SK-N-SH (cell line): ENCODE data around the gene SMG1. TPM values are rescaled to one million over a fixed set of nuclear protein-coding genes. Genes with fewer than 3 reads are reported as not detected.

Source experiments
- CTCF ChIA-PET: fragments of 300-600, 350-600 bp; formaldehyde crosslinking; extraction: SDS; loops from one replicate; lab custom pipeline; 2021; lab: Yijun Ruan, JAX
- POLR2A ChIA-PET: fragments of 350-600 bp; sonication (Branson Sonifier 250); formaldehyde crosslinking; extraction: SDS; loops from one replicate; lab custom pipeline; 2020; ENCODE audit warnings: antibody characterized with exemption, inconsistent platforms; lab: Yijun Ruan, JAX
- DNase-seq: peaks from one replicate; pipeline ENCODE4 v3.0.0; 2012
- H2AFZ ChIP-seq: fragments of 200-600 bp; sonication (generic); 2 replicates; pipeline ENCODE4 v1.8.1; 2016; ENCODE audit warnings: antibody characterized with exemption, mild to moderate bottlenecking, low read depth
- H3F3A ChIP-seq: fragments of 200-600 bp; sonication (generic); replicated peaks from 2 replicates; pipeline ENCODE3; 2016; ENCODE audit warnings: antibody characterized with exemption, mild to moderate bottlenecking; ENCODE audit not compliant: insufficient read depth
- H3K27ac ChIP-seq, 2 experiments: fragments of 200-500 bp in 1 of 2; fragments of 200-600 bp in 1 of 2; sonication (Bioruptor generic) in 1 of 2; sonication (generic), shearing (Covaris generic) in 1 of 2; 2 replicates each; pipeline versions ENCODE4 v1.5.1 to v1.6.1; 2014 to 2016; ENCODE audit warnings: low read depth in 2 of 2, inconsistent platforms in 1 of 2, low read length in 1 of 2, mild to moderate bottlenecking in 1 of 2, mixed read lengths in 1 of 2
- H3K27me3 ChIP-seq: fragments of 200-600 bp; sonication (generic), shearing (Covaris generic); 2 replicates; pipeline ENCODE4 v1.6.1; 2016; ENCODE audit warnings: mixed run types; ENCODE audit not compliant: insufficient read depth
- H3K36me3 ChIP-seq, 2 experiments: fragments of 200-500 bp in 1 of 2; fragments of 200-600 bp in 1 of 2; sonication (Bioruptor generic) in 1 of 2; sonication (generic) in 1 of 2; replicated peaks in 1 of 2; 2 replicates each; pipeline versions ENCODE3 to v1.5.1; 2014 to 2016; ENCODE audit warnings: low read length in 1 of 2, mild to moderate bottlenecking in 1 of 2; ENCODE audit not compliant: insufficient read depth in 2 of 2, control insufficient read depth in 1 of 2
- H3K4me1 ChIP-seq, 2 experiments: fragments of 200-500 bp in 1 of 2; fragments of 200-600 bp in 1 of 2; sonication (Bioruptor generic) in 1 of 2; sonication (generic), shearing (Covaris generic) in 1 of 2; 2 replicates each; pipeline versions ENCODE4 v1.5.1 to v1.6.1; 2014 to 2016; ENCODE audit warnings: low read depth in 1 of 2, low read length in 1 of 2, mixed run types in 1 of 2; ENCODE audit not compliant: insufficient read depth in 2 of 2, control insufficient read depth in 1 of 2
- H3K4me2 ChIP-seq: fragments of 200-600 bp; sonication (generic), shearing (Covaris generic); 2 replicates; pipeline ENCODE4 v1.6.1; 2017; ENCODE audit warnings: mixed run types
- H3K4me3 ChIP-seq, 2 experiments: fragments of 200-500 bp in 1 of 2; fragments of 200-600 bp in 1 of 2; sonication (Bioruptor generic) in 1 of 2; sonication (generic), shearing (Covaris generic) in 1 of 2; 2 replicates each; pipeline versions ENCODE4 v1.5.1 to v1.8.1; 2014 to 2016; ENCODE audit warnings: low read depth in 2 of 2, inconsistent platforms in 1 of 2, low read length in 1 of 2, mild to moderate bottlenecking in 1 of 2, mixed read lengths in 1 of 2, moderate library complexity in 1 of 2
- H3K79me2 ChIP-seq: fragments of 200-600 bp; sonication (generic); 2 replicates; pipeline ENCODE4 v1.8.1; 2017; ENCODE audit warnings: mild to moderate bottlenecking; ENCODE audit not compliant: insufficient read depth
- H3K9ac ChIP-seq: fragments of 200-600 bp; sonication (generic); 2 replicates; pipeline ENCODE4 v1.6.1; 2017; ENCODE audit warnings: mixed run types
- H3K9me2 ChIP-seq: fragments of 200-600 bp; sonication (generic); 2 replicates; pipeline ENCODE4 v1.6.1; 2017; ENCODE audit warnings: mixed run types
- H3K9me3 ChIP-seq: fragments of 200-600 bp; sonication (generic); 2 replicates; pipeline ENCODE4 v1.6.1; 2017; ENCODE audit warnings: mixed run types, mild to moderate bottlenecking, moderate library complexity
- H4K20me1 ChIP-seq: fragments of 200-600 bp; sonication (generic); 2 replicates; pipeline ENCODE4 v1.6.1; 2017; ENCODE audit warnings: mild to moderate bottlenecking, mixed run types; ENCODE audit not compliant: insufficient read depth
- CHD2 ChIP-seq: fragments of 150-350 bp; IDR thresholded peaks from 2 replicates; pipeline ENCODE4 v1.6.1; 2018; ENCODE audit warnings: low read length; ENCODE audit not compliant: partially characterized antibody
- ELF1 ChIP-seq: IDR thresholded peaks from 2 replicates; pipeline ENCODE4 v1.4.0; 2012
- EP300 ChIP-seq, 2 experiments: IDR thresholded peaks; 2 replicates each; pipeline versions ENCODE4 v1.4.0 to v1.6.1; 2012; ENCODE audit warnings: borderline replicate concordance in 1 of 2, low read depth in 1 of 2, low read length in 1 of 2
- EZH2phosphoT487 ChIP-seq: fragments of 200-600 bp; sonication (generic); IDR thresholded peaks from 2 replicates; pipeline ENCODE4 v1.6.1; 2017; ENCODE audit warnings: low read depth, mixed run types, mild to moderate bottlenecking, antibody characterized with exemption, moderate library complexity, borderline replicate concordance
- FOSL2 ChIP-seq: IDR thresholded peaks from 2 replicates; pipeline ENCODE4 v1.4.0; 2012; ENCODE audit warnings: low read depth, mild to moderate bottlenecking, moderate library complexity, borderline replicate concordance
- FOXM1 ChIP-seq: IDR thresholded peaks from 2 replicates; pipeline ENCODE4 v1.4.0; 2012; ENCODE audit warnings: low read depth, mild to moderate bottlenecking
- GATA2 ChIP-seq: sonication (generic); formaldehyde crosslinking; IDR thresholded peaks from 2 replicates; pipeline ENCODE4 v1.5.0; 2020; ENCODE audit warnings: mild to moderate bottlenecking, missing genetic modification reagents
- RCOR1 ChIP-seq: fragments of 150-350 bp; IDR thresholded peaks from 2 replicates; pipeline ENCODE4 v1.6.1; 2017; ENCODE audit warnings: antibody characterized with exemption, low read length
- RFX5 ChIP-seq: IDR thresholded peaks from 2 replicates; pipeline ENCODE4 v1.6.1; 2012; ENCODE audit warnings: mild to moderate bottlenecking, improper control_type of control experiment, low read length
- SIN3A ChIP-seq: IDR thresholded peaks from 2 replicates; pipeline ENCODE4 v1.6.1; 2012; ENCODE audit warnings: low read depth, mild to moderate bottlenecking, low read length, moderate library complexity, borderline replicate concordance
- TEAD4 ChIP-seq: IDR thresholded peaks from 2 replicates; pipeline ENCODE4 v1.4.0; 2012; ENCODE audit warnings: mild to moderate bottlenecking, borderline replicate concordance; ENCODE audit not compliant: insufficient read depth
- YY1 ChIP-seq: IDR thresholded peaks from 2 replicates; pipeline ENCODE4 v1.4.0; 2012; ENCODE audit warnings: low read depth, mild to moderate bottlenecking
- WGBS: methylation state at CpG from one replicate; pipeline ENCODE4 v1.1.6; 2017; ENCODE audit warnings: low lambda C conversion rate; 5-methylcytosine and 5-hydroxymethylcytosine counted together
- polyA plus RNA-seq, 3 experiments: library from polyadenylated mRNA; depleted of rRNA; stranded (reverse); fragments of >200 nt; gene quantifications; 2 replicates each; pipeline ENCODE4 v1.2.3, GENCODE V29; 2012
- TF ChIP-seq, protein P1 (sequence below): IDR thresholded peaks from 2 replicates; pipeline ENCODE4 v1.4.0; 2012; ENCODE audit warnings: low read depth, borderline replicate concordance
- TF ChIP-seq, protein P2 (sequence below): IDR thresholded peaks from 2 replicates; pipeline ENCODE4 v1.6.1; 2012; ENCODE audit warnings: mild to moderate bottlenecking, low read depth, low read length, moderate library complexity
- TF ChIP-seq, protein P3 (sequence below): fragments of 200-600 bp; sonication (generic); IDR thresholded peaks from 2 replicates; pipeline ENCODE4 v1.6.1; 2017; ENCODE audit warnings: antibody characterized with exemption, mild to moderate bottlenecking, moderate library complexity
- TF ChIP-seq, protein P4 (sequence below): IDR thresholded peaks from 2 replicates; pipeline ENCODE4; 2012
- TF ChIP-seq, protein P5 (sequence below): fragments of 150-350 bp; IDR thresholded peaks from 2 replicates; pipeline ENCODE4 v1.6.1; 2017; ENCODE audit warnings: antibody characterized with exemption, low read length, low read depth, borderline replicate concordance

The SMG1 gene
- polyA plus RNA-seq, 1 of the 3 experiments (the other 2 are of a cell fraction) = 11.2 TPM

DNA sequence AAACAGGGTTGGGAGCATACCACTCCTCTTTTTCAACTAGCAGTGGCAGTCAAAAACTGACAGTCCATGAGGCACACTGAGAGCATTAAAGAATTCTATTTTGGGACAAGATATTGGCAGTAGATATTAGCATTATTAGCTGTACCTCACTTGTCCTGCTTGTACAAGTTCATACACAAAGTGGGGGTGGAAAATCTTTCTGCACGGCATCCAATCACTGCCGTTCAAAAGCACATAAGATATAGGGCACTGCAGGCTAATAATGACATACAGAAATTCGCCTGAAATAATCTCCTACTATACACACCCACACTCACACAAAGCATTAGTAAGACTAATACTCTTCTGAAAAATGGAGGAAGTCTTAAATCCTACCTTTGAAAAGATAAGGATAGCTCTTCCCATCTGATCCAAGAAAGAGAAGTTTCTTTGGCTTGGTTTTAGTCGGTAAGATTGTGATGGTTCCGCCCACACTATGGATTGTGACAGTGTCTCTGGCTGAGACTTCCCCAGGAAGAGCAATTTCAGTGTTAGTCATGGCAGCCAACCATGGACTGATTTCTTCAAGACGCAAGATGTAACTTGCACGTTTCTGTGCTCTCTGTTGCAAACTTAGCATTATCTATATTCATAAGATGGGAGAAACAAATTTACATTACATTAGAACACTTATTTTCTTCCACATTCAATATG lies 84.2 kb downstream of the SMG1 start:
- Histone ChIP-seq H2AFZ (no peak overlapping the region), H3K9me2 (no peaks in the 10 kb centered on the region), H3K79me2 (peaks cover 16% of the 10 kb centered on the region; the same call in 1 of the 2 replicates), H3K9me3 (no peaks in the 10 kb centered on the region), H3K4me3 (no peak overlapping the region), H3K27ac (no peak overlapping the region), H3K27me3 (no peaks in the 10 kb centered on the region), H4K20me1 (no peaks in the 10 kb centered on the region), H3K36me3 (peaks cover 74 to 93% of the 10 kb centered on the region in 2 experiments), H3K4me2 (no peak overlapping the region), H3K9ac (no peak overlapping the region), H3K4me1 (no peaks in the 10 kb centered on the region), H3F3A (peaks cover 4% of the 10 kb centered on the region)
- WGBS = 93% methylated on average over 7 of the region's 7 CpGs
- ChIA-PET POLR2A (no interaction called here), CTCF (no interaction called here)
- TF ChIP-seq TEAD4 (no peak), RCOR1 (no peak), GATA2 (CRISPR knock-in tag) (no peak), SIN3A (no peak), EP300 (IDR thresholded peaks at IDR 0.05; ENCODE audit: borderline replicate concordance in 1 of 2, low read depth in 1 of 2, low read length in 1 of 2) (no peak), EZH2phosphoT487 (no peak), ELF1 (no peak), FOSL2 (no peak), FOXM1 (no peak), RFX5 (no peak), CHD2 (no peak), YY1 (no peak)
- TF ChIP-seq, protein P1, sequence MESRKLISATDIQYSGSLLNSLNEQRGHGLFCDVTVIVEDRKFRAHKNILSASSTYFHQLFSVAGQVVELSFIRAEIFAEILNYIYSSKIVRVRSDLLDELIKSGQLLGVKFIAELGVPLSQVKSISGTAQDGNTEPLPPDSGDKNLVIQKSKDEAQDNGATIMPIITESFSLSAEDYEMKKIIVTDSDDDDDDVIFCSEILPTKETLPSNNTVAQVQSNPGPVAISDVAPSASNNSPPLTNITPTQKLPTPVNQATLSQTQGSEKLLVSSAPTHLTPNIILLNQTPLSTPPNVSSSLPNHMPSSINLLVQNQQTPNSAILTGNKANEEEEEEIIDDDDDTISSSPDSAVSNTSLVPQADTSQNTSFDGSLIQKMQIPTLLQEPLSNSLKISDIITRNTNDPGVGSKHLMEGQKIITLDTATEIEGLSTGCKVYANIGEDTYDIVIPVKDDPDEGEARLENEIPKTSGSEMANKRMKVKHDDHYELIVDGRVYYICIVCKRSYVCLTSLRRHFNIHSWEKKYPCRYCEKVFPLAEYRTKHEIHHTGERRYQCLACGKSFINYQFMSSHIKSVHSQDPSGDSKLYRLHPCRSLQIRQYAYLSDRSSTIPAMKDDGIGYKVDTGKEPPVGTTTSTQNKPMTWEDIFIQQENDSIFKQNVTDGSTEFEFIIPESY = no peak
- TF ChIP-seq, protein P2, sequence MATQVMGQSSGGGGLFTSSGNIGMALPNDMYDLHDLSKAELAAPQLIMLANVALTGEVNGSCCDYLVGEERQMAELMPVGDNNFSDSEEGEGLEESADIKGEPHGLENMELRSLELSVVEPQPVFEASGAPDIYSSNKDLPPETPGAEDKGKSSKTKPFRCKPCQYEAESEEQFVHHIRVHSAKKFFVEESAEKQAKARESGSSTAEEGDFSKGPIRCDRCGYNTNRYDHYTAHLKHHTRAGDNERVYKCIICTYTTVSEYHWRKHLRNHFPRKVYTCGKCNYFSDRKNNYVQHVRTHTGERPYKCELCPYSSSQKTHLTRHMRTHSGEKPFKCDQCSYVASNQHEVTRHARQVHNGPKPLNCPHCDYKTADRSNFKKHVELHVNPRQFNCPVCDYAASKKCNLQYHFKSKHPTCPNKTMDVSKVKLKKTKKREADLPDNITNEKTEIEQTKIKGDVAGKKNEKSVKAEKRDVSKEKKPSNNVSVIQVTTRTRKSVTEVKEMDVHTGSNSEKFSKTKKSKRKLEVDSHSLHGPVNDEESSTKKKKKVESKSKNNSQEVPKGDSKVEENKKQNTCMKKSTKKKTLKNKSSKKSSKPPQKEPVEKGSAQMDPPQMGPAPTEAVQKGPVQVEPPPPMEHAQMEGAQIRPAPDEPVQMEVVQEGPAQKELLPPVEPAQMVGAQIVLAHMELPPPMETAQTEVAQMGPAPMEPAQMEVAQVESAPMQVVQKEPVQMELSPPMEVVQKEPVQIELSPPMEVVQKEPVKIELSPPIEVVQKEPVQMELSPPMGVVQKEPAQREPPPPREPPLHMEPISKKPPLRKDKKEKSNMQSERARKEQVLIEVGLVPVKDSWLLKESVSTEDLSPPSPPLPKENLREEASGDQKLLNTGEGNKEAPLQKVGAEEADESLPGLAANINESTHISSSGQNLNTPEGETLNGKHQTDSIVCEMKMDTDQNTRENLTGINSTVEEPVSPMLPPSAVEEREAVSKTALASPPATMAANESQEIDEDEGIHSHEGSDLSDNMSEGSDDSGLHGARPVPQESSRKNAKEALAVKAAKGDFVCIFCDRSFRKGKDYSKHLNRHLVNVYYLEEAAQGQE = no peak
- TF ChIP-seq, protein P3, sequence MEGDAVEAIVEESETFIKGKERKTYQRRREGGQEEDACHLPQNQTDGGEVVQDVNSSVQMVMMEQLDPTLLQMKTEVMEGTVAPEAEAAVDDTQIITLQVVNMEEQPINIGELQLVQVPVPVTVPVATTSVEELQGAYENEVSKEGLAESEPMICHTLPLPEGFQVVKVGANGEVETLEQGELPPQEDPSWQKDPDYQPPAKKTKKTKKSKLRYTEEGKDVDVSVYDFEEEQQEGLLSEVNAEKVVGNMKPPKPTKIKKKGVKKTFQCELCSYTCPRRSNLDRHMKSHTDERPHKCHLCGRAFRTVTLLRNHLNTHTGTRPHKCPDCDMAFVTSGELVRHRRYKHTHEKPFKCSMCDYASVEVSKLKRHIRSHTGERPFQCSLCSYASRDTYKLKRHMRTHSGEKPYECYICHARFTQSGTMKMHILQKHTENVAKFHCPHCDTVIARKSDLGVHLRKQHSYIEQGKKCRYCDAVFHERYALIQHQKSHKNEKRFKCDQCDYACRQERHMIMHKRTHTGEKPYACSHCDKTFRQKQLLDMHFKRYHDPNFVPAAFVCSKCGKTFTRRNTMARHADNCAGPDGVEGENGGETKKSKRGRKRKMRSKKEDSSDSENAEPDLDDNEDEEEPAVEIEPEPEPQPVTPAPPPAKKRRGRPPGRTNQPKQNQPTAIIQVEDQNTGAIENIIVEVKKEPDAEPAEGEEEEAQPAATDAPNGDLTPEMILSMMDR = no peak
- TF ChIP-seq, protein P4, sequence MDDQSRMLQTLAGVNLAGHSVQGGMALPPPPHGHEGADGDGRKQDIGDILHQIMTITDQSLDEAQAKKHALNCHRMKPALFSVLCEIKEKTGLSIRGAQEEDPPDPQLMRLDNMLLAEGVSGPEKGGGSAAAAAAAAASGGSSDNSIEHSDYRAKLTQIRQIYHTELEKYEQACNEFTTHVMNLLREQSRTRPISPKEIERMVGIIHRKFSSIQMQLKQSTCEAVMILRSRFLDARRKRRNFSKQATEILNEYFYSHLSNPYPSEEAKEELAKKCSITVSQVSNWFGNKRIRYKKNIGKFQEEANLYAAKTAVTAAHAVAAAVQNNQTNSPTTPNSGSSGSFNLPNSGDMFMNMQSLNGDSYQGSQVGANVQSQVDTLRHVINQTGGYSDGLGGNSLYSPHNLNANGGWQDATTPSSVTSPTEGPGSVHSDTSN = no peak
- TF ChIP-seq, protein P5, sequence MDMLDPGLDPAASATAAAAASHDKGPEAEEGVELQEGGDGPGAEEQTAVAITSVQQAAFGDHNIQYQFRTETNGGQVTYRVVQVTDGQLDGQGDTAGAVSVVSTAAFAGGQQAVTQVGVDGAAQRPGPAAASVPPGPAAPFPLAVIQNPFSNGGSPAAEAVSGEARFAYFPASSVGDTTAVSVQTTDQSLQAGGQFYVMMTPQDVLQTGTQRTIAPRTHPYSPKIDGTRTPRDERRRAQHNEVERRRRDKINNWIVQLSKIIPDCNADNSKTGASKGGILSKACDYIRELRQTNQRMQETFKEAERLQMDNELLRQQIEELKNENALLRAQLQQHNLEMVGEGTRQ = no peak
- DNase-seq = no peak
